K562 (cell line): ENCODE data around the gene KLHL6. TPM values are rescaled to one million over a fixed set of nuclear protein-coding genes. Genes with fewer than 3 reads are reported as not detected.

Experiments used
- FIP1L1 ChIP-seq: fragments of 200-400 bp; formaldehyde crosslinking; IDR thresholded peaks from 2 replicates; pipeline ENCODE4 v1.6.1; 2018; ENCODE audit warnings: mild to moderate bottlenecking, low read depth, low read length; ENCODE audit not compliant: poor library complexity, severe bottlenecking
- NCOA1 ChIP-seq: fragments of 450-650 bp; IDR thresholded peaks from 2 replicates; pipeline ENCODE4 v1.6.1; 2016; ENCODE audit warnings: low read depth
- PCBP2 ChIP-seq: fragments of 200-400 bp; formaldehyde crosslinking; IDR thresholded peaks from 2 replicates; pipeline ENCODE4 v1.6.1; 2018; ENCODE audit warnings: low read length, low read depth, mild to moderate bottlenecking, moderate library complexity; ENCODE audit not compliant: poor library complexity, severe bottlenecking
- SNIP1 ChIP-seq: fragments of 450-650 bp; IDR thresholded peaks from 2 replicates; pipeline ENCODE4 v1.7.1; 2017; ENCODE audit warnings: low read depth, mild to moderate bottlenecking
- ZEB2 ChIP-seq: fragments of 450-650 bp; IDR thresholded peaks from 2 replicates; pipeline ENCODE4 v1.6.1; 2016
- ZNF583 ChIP-seq: fragments of 250-450 bp; sonication (Bioruptor Pico); IDR thresholded peaks from 2 replicates; pipeline ENCODE4 v1.4.0; 2020
- polyA plus RNA-seq, 8 experiments: library from polyadenylated mRNA; depleted of rRNA in 4 of 8; stranded (reverse) in 5 of 8; unstranded in 3 of 8; fragments of >200 nt; fragmentation: Nextera tagmentation in 2 of 8; fragmentation: Illumina TruSeq in 1 of 8; extraction: Ambion mirVana in 2 of 8; extraction: Trizol in 1 of 8; gene quantifications; 2 replicates each; pipeline versions ENCODE4 v1.2.1 to v1.2.3, GENCODE V29; 2011 to 2014; ENCODE audit warnings: inconsistent platforms in 1 of 8, missing spikeins in 1 of 8
- total RNA-seq, 7 experiments: library from RNA; depleted of rRNA in 6 of 7; stranded (reverse); fragments of >200 nt in 6 of 7; fragmentation: Illumina TruSeq in 2 of 7; extraction: Trizol in 2 of 7; gene quantifications; 2 replicates each; pipeline versions ENCODE4 v1.2.1 to v1.2.3, GENCODE V29; 2011 to 2021; ENCODE audit warnings: low replicate concordance in 1 of 7
- TF ChIP-seq, protein P1 (sequence below): fragments of 450-650 bp; conservative IDR thresholded peaks from 2 replicates; pipeline ENCODE4 v1.6.1; 2016; ENCODE audit warnings: missing genetic modification characterization, low read depth, mild to moderate bottlenecking, control low read depth, missing compliant biosample characterization
- TF ChIP-seq, protein P2 (sequence below): fragments of 250-450 bp; sonication (Bioruptor Pico); IDR thresholded peaks from 2 replicates; pipeline ENCODE4 v1.5.0; 2020; ENCODE audit warnings: mild to moderate bottlenecking, borderline replicate concordance
- TF ChIP-seq, protein P3 (sequence below), 2 experiments: fragments of 450-650 bp in 1 of 2; IDR thresholded peaks; 2 replicates each; pipeline ENCODE4 v1.6.1; 2011 to 2017; ENCODE audit warnings: low read depth in 2 of 2, antibody characterized with exemption in 1 of 2, borderline replicate concordance in 1 of 2, low read length in 1 of 2, mild to moderate bottlenecking in 1 of 2, mixed read lengths in 1 of 2; ENCODE audit not compliant: control insufficient read depth in 1 of 2
- TF ChIP-seq, protein P4 (sequence below), 2 experiments: fragments of 450-650 bp in 1 of 2; sonication (generic) in 1 of 2; formaldehyde crosslinking in 1 of 2; IDR thresholded peaks in 1 of 2; conservative IDR thresholded peaks in 1 of 2; 2 replicates each; pipeline versions ENCODE4 v1.6.1 to v1.8.1; 2016 to 2023; ENCODE audit warnings: mild to moderate bottlenecking in 2 of 2, moderate library complexity in 2 of 2, inconsistent platforms in 1 of 2, missing genetic modification reagents in 1 of 2
- TF ChIP-seq, protein P5 (sequence below): sonication (generic); formaldehyde crosslinking; IDR thresholded peaks from 2 replicates; pipeline ENCODE4 v1.8.1; 2023; ENCODE audit warnings: missing genetic modification reagents, mild to moderate bottlenecking, borderline replicate concordance
- TF ChIP-seq, protein P6 (sequence below), 2 experiments: fragments of 450-650 bp; conservative IDR thresholded peaks; 2 replicates each; pipeline ENCODE4 v1.6.1; 2017; ENCODE audit warnings: mild to moderate bottlenecking in 2 of 2, moderate library complexity in 2 of 2

Gene KLHL6
- total and polyA plus RNA-seq, 9 of the 15 experiments (the other 6 are each of a cell fraction or from before 2014, with no cell fraction given) = 0.18 to 2.1 (median 1.4) TPM

DNA sequence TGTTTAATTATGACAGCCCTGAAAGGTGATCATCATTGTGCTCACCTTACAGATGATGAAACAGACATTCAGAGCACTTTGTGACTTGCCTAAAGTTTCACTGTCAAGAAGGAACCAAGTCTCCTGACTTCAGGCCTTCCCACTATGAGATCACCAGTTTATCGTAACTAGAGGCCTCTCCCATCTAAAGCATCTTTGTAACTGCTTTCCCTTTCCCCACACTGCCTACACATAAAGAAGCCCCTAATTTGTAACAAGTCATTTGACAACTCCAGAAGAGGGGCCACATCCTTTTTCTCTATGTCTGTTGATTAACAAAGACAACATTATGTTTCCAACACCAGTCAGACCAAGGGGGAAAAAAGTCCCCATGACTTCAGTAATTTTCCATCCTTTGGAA is 1.1 kb downstream of the KLHL6 start (continued):
- TF ChIP-seq, protein P1, sequence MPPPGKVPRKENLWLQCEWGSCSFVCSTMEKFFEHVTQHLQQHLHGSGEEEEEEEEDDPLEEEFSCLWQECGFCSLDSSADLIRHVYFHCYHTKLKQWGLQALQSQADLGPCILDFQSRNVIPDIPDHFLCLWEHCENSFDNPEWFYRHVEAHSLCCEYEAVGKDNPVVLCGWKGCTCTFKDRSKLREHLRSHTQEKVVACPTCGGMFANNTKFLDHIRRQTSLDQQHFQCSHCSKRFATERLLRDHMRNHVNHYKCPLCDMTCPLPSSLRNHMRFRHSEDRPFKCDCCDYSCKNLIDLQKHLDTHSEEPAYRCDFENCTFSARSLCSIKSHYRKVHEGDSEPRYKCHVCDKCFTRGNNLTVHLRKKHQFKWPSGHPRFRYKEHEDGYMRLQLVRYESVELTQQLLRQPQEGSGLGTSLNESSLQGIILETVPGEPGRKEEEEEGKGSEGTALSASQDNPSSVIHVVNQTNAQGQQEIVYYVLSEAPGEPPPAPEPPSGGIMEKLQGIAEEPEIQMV (tag) = no peak
- TF ChIP-seq, protein P2, sequence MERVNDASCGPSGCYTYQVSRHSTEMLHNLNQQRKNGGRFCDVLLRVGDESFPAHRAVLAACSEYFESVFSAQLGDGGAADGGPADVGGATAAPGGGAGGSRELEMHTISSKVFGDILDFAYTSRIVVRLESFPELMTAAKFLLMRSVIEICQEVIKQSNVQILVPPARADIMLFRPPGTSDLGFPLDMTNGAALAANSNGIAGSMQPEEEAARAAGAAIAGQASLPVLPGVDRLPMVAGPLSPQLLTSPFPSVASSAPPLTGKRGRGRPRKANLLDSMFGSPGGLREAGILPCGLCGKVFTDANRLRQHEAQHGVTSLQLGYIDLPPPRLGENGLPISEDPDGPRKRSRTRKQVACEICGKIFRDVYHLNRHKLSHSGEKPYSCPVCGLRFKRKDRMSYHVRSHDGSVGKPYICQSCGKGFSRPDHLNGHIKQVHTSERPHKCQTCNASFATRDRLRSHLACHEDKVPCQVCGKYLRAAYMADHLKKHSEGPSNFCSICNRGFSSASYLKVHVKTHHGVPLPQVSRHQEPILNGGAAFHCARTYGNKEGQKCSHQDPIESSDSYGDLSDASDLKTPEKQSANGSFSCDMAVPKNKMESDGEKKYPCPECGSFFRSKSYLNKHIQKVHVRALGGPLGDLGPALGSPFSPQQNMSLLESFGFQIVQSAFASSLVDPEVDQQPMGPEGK (CRISPR knock-in tag) = no peak
- TF ChIP-seq, protein P3, sequence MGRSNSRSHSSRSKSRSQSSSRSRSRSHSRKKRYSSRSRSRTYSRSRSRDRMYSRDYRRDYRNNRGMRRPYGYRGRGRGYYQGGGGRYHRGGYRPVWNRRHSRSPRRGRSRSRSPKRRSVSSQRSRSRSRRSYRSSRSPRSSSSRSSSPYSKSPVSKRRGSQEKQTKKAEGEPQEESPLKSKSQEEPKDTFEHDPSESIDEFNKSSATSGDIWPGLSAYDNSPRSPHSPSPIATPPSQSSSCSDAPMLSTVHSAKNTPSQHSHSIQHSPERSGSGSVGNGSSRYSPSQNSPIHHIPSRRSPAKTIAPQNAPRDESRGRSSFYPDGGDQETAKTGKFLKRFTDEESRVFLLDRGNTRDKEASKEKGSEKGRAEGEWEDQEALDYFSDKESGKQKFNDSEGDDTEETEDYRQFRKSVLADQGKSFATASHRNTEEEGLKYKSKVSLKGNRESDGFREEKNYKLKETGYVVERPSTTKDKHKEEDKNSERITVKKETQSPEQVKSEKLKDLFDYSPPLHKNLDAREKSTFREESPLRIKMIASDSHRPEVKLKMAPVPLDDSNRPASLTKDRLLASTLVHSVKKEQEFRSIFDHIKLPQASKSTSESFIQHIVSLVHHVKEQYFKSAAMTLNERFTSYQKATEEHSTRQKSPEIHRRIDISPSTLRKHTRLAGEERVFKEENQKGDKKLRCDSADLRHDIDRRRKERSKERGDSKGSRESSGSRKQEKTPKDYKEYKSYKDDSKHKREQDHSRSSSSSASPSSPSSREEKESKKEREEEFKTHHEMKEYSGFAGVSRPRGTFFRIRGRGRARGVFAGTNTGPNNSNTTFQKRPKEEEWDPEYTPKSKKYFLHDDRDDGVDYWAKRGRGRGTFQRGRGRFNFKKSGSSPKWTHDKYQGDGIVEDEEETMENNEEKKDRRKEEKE (IDR thresholded peaks at IDR 0.05; ENCODE audit: borderline replicate concordance in 1 of 2, control insufficient read depth in 1 of 2, low read depth in 2 of 2, low read length in 1 of 2) = no peak
- no peak for TF ChIP-seq PCBP2
- peak; percentile 72 for TF ChIP-seq ZEB2
- no peak for TF ChIP-seq FIP1L1
- TF ChIP-seq NCOA1 = no peak
- no peak for TF ChIP-seq ZNF583 (CRISPR knock-in tag)
- TF ChIP-seq, protein P4, sequence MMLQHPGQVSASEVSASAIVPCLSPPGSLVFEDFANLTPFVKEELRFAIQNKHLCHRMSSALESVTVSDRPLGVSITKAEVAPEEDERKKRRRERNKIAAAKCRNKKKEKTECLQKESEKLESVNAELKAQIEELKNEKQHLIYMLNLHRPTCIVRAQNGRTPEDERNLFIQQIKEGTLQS (IDR thresholded peaks at IDR 0.05) = peak; percentile 87
- TF ChIP-seq, protein P4 (CRISPR knock-in tag; conservative IDR thresholded peaks at IDR 0.05) = no peak
- TF ChIP-seq, protein P5, sequence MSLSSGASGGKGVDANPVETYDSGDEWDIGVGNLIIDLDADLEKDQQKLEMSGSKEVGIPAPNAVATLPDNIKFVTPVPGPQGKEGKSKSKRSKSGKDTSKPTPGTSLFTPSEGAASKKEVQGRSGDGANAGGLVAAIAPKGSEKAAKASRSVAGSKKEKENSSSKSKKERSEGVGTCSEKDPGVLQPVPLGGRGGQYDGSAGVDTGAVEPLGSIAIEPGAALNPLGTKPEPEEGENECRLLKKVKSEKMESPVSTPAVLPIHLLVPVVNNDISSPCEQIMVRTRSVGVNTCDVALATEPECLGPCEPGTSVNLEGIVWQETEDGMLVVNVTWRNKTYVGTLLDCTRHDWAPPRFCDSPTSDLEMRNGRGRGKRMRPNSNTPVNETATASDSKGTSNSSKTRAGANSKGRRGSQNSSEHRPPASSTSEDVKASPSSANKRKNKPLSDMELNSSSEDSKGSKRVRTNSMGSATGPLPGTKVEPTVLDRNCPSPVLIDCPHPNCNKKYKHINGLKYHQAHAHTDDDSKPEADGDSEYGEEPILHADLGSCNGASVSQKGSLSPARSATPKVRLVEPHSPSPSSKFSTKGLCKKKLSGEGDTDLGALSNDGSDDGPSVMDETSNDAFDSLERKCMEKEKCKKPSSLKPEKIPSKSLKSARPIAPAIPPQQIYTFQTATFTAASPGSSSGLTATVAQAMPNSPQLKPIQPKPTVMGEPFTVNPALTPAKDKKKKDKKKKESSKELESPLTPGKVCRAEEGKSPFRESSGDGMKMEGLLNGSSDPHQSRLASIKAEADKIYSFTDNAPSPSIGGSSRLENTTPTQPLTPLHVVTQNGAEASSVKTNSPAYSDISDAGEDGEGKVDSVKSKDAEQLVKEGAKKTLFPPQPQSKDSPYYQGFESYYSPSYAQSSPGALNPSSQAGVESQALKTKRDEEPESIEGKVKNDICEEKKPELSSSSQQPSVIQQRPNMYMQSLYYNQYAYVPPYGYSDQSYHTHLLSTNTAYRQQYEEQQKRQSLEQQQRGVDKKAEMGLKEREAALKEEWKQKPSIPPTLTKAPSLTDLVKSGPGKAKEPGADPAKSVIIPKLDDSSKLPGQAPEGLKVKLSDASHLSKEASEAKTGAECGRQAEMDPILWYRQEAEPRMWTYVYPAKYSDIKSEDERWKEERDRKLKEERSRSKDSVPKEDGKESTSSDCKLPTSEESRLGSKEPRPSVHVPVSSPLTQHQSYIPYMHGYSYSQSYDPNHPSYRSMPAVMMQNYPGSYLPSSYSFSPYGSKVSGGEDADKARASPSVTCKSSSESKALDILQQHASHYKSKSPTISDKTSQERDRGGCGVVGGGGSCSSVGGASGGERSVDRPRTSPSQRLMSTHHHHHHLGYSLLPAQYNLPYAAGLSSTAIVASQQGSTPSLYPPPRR (CRISPR knock-in tag) = no peak
- no peak for TF ChIP-seq SNIP1
- TF ChIP-seq, protein P6, sequence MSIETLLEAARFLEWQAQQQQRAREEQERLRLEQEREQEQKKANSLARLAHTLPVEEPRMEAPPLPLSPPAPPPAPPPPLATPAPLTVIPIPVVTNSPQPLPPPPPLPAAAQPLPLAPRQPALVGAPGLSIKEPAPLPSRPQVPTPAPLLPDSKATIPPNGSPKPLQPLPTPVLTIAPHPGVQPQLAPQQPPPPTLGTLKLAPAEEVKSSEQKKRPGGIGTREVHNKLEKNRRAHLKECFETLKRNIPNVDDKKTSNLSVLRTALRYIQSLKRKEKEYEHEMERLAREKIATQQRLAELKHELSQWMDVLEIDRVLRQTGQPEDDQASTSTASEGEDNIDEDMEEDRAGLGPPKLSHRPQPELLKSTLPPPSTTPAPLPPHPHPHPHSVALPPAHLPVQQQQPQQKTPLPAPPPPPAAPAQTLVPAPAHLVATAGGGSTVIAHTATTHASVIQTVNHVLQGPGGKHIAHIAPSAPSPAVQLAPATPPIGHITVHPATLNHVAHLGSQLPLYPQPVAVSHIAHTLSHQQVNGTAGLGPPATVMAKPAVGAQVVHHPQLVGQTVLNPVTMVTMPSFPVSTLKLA (conservative IDR thresholded peaks at IDR 0.05) = no peak
